Adipocyte (in vitro differentiated cells): ENCODE measurements around the gene ALKBH3.
A peak's percentile ranks its signal among the peaks of the same experiment; 100 is the strongest.

Source experiments
- DNase-seq: peaks from one replicate; pipeline ENCODE4 v3.0.0-alpha.2; 2015; ENCODE audit warnings: low read depth
- H3K27me3 ChIP-seq: replicated peaks from 2 replicates; pipeline ENCODE4 v1.7.0; 2013; ENCODE audit warnings: mild to moderate bottlenecking, low read length, moderate library complexity; ENCODE audit not compliant: control insufficient read depth, insufficient read depth
- H3K36me3 ChIP-seq: 2 replicates; pipeline ENCODE4 v1.7.0; 2013; ENCODE audit warnings: low read length, mild to moderate bottlenecking, moderate library complexity; ENCODE audit not compliant: control insufficient read depth, insufficient read depth, severe bottlenecking
- H3K4me1 ChIP-seq: 2 replicates; pipeline ENCODE4 v1.7.0; 2013; ENCODE audit warnings: mild to moderate bottlenecking, low read length, moderate library complexity; ENCODE audit not compliant: control insufficient read depth, insufficient read depth
- H3K4me3 ChIP-seq: 2 replicates; pipeline ENCODE4 v1.7.0; 2013; ENCODE audit warnings: mild to moderate bottlenecking, low read length, moderate library complexity
- H3K9ac ChIP-seq: 2 replicates; pipeline ENCODE4 v1.7.0; 2013; ENCODE audit warnings: mild to moderate bottlenecking, low read length, moderate library complexity
- H3K9me3 ChIP-seq: 2 replicates; pipeline ENCODE4 v1.7.0; 2013; ENCODE audit warnings: mild to moderate bottlenecking, low read length, moderate library complexity; ENCODE audit not compliant: control insufficient read depth

Gene ALKBH3

DNA sequence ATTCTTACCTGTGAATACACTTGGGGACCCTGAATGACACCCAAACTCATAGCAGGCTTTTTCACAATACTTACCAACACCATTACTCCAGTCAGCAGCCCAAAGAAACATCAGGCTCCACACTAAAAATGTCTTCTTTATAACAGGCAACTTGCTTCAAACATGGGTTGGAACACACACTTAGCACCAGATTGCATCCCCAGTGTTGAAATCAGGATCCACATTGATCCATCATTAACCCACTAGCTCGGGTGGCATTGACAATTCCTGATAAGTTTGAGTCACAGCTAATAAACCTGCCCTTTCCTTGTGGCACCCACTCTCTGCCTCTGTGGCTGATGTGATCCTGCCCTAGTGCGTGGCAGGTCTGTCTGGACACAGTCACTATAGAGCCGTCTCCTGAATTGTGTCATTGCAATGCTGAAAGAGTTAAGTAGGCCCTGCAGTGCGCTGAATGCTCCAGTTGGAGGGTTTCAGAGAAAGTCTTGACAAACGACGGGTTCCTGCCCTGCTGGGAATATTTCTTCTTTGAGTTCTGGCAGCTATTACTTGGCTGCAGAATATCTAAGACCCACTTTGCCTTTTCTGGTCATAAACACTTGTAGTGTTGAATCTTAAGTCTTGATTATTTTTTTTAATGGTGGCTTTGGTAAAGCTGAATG lies 42.2 kb downstream of the ALKBH3 start:
- DNase-seq = no peak
- H3K36me3 ChIP-seq = peaks cover 18% of the 10 kb centered on the region
- no peaks in the 10 kb centered on the region for H3K27me3 ChIP-seq
- H3K4me1 ChIP-seq = peaks cover 46% of the 10 kb centered on the region
- no peaks in the 10 kb centered on the region for H3K9me3 ChIP-seq
- no peak overlapping the region for H3K4me3 ChIP-seq
- peak overlapping the region; percentile 2 for H3K9ac ChIP-seq

DNA sequence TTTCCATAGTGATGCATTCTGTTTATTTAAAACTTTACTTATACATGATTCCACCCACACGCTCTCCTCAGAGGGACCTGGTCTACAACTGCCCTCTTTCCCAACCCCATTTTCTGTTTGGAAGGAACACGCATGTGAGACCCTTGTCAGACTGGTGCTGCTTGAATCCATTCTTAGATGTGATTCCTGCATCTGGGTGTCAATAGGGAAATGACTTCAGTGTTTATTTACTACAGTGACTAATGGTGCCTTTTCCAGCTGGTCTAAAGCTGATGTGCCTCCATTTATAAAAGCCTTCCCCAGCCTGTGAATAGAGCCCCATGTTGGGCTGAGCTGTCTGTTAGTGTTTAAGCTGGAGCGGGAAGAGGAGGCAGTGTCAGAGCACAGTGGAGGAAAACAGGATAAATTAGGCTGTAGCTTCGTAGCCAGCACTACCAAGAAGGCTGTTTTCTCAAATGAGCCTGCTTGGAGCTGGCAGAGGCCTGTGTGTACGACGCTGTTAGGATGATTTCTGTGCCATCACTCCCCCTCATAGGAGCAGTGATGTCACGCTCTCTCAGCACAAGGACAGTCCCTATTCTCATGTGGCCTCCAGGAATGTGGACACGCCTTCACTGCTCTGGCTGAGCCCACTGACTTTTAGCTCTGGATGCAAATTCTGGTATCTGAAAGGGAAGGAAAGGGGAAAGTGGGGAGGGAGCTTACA lies 42.9 kb downstream of the ALKBH3 start:
- H3K36me3 ChIP-seq = peaks cover 13% of the 10 kb centered on the region
- DNase-seq = peak; percentile 59
- H3K4me1 ChIP-seq = peaks cover 46% of the 10 kb centered on the region
- H3K9ac ChIP-seq = peak overlapping the region; percentile 2
- H3K27me3 ChIP-seq = no peaks in the 10 kb centered on the region
- no peak overlapping the region for H3K4me3 ChIP-seq
- no peaks in the 10 kb centered on the region for H3K9me3 ChIP-seq

DNA sequence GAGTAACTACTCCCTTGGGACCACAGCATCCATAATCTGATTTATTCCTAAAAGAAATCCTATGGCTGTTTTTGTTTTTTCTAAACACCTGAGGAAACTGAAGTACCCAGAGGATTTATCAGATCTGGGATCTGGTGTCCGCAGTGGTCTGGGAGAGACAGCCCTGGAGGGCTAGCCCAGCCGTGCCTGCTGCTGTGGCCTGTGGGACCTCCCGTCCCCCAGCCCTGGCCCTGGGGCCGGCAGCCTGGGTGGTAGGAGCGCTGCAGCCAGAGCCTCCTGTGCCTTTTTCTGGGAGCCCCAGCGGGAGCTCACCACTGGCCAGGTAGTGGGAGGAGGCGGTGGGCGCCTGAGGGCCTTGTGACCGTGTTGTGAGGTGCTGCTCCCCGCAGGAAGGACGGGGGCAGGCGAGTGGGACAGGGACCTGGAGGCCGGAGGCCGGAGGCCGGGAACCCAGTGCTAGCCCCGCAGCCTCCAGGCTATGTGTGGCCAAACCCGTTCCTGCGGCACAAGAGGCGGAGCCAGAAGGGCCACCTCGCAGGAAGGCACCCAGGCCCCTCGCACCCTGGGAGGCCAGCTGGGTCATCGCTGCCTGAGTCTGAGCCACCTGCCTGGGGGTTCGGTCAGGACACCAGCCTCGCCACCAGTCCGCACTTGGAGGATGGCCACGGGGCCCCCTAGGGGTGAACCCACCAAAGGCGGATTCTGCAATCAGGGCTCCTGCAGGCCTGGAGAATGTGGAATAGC lies 43.7 kb downstream of the ALKBH3 start:
- Histone ChIP-seq H3K36me3 (peaks cover 8% of the 10 kb centered on the region), H3K27me3 (no peaks in the 10 kb centered on the region), H3K4me3 (no peak overlapping the region), H3K9ac (no peak overlapping the region), H3K9me3 (no peaks in the 10 kb centered on the region), H3K4me1 (peaks cover 46% of the 10 kb centered on the region)
- no peak for DNase-seq

DNA sequence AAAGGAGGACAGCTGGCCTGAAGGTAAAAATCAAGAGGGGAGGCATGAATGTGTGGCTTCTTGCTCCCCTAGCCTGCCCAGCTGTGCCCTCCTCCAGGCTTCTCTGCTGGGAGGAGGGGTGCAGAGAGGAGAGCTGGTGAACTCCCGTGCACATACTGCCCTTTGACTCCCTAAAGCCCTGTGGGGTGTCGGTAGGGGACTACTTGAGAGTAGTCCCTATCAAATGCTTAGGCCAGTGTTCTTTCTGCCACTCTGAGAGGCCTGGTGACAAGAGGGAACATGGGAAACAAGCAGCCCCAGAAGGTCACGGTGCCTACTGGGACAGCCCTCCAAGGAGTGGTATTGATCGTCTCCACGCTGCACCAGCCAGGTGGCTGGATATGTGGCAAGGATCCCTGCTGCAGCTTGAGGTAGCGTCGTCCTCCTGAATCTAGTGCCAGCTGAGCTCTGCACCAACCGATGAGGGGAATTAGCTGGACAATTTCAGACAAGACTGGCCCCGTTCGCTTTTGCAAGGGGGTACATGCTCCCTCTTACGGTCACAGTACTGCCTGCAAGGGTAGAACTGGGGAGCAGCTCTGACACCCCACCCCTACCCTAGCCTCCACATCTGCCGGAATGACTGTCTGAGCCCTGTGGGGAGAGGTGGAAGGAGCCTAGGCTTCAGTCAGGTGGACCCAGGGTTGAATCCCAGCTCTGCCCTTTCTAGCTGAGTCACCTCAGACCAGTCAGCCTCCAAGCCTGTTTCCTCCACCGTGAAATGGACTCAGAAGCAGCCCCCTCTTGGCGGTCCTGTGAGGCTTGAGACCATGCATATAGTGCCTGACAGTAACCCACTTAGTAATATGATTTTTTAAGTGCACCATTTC lies 44.7 kb downstream of the ALKBH3 start:
- no peak overlapping the region for H3K4me3 ChIP-seq
- H3K9me3 ChIP-seq = no peaks in the 10 kb centered on the region
- H3K9ac ChIP-seq = no peak overlapping the region
- H3K36me3 ChIP-seq = no peaks in the 10 kb centered on the region
- no peak for DNase-seq
- H3K27me3 ChIP-seq = no peaks in the 10 kb centered on the region
- peaks cover 41% of the 10 kb centered on the region for H3K4me1 ChIP-seq

DNA sequence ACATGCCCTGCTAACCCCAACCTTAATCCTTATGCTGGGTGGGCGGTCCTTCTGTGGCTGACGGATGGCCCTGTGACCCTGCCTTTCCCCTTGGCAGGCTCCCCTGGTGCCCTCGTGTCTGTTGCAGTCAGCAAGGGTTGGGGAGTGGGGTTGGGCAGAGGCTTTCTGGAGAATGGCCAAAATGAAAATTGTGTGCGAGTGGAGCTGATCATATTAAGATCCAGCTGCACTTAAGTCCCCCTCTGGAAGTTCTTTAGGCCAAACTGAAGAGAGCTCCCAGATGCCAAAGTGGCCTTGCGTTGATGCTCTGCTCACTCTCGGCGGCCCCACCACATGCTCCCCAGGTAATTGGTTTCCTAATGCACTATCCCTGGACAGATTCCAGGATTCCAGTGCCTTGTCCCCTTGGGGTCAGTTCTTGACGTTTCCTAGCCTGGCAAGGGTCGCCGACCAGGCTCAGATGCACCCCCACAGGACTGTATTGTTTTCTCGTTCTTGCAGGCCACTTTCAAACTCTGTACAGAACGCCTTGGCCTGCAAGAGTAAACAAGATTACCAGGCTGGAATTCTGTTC lies 45.4 kb downstream of the ALKBH3 start:
- Histone ChIP-seq H3K4me1 (peaks cover 36% of the 10 kb centered on the region), H3K4me3 (no peak overlapping the region), H3K36me3 (no peaks in the 10 kb centered on the region), H3K27me3 (no peaks in the 10 kb centered on the region), H3K9ac (no peak overlapping the region), H3K9me3 (no peaks in the 10 kb centered on the region)
- no peak for DNase-seq

DNA sequence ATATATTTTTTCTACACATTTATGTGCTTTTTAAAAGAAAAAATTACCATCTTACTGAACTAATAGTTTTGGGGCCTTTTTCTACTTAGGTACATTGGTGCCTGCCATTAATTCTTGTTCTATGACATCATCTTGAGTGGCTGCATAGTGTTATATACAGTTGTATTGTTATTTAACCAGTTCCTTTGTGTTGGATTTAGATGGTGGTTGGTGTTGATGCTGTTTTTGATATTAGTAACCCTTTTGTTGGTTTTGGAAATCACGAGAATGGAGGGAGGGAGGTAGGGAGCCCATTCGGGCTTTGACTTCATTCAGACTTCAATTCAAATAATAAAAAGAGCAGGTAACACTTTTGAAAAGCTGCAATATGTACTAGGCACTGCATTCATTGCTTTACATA lies 46.4 kb downstream of the ALKBH3 start:
- Histone ChIP-seq H3K4me3 (no peak overlapping the region), H3K36me3 (no peaks in the 10 kb centered on the region), H3K27me3 (no peaks in the 10 kb centered on the region), H3K4me1 (peaks cover 26% of the 10 kb centered on the region), H3K9me3 (no peaks in the 10 kb centered on the region), H3K9ac (no peak overlapping the region)
- no peak for DNase-seq

DNA sequence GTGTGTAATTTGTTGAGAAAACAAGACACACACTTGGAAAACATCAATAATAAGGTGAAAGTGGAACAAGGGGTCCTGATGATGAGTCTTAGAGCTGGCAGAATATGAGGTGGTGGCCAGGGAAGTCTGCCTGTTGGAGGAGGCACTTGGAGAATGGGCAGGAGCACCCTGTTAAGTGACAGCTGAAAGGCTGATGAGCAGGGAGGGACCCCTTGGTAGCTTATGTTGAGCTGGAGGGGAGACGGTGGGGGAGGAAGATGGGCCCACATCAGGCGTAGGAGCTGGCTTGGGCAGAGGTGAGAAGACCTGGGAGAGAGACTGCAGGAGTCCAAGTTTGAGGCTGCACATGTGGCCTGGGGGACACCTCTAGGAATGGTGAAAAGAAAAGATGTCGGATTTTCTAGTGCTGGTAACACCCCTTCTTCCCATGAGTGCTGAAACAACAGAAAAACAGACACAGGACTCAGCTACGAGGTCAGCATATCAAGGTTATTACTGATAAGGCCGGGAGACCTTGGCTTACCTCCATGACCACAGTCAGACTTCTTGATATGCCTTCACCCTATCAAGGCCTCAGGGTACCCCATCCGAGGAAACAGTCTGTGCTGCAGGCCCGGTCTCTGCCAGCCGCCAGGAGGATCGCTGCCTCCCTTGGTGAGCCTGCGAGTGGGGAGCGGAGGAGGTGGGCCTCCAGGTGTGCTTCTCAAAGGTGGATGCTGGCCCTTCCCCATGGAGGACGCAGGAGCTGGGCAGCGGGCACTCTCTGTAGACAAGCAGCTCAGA lies 47.5 kb downstream of the ALKBH3 start:
- no peaks in the 10 kb centered on the region for H3K36me3 ChIP-seq
- H3K9me3 ChIP-seq = no peaks in the 10 kb centered on the region
- H3K4me1 ChIP-seq = peaks cover 15% of the 10 kb centered on the region
- no peak overlapping the region for H3K4me3 ChIP-seq
- DNase-seq = no peak
- no peaks in the 10 kb centered on the region for H3K27me3 ChIP-seq
- no peak overlapping the region for H3K9ac ChIP-seq

DNA sequence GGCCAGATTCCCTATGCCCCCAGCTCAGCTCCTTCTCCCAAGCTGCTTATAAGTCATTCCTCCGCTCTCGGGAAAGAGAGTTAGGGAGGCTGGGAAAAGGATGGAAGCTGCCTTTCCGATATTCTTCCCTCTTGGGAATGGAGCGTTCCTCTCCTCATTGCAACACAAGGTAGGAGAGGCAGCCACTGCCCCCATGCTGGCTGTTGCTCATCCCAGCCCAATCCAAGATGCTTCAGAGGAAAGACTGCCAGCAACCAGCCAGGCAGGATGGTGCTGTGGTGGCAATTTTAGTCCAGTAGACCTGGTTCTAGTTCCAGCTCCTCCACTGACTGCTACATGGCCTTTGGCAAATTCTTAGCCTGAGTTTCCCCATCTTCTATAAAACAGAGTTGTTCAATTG lies 48.1 kb downstream of the ALKBH3 start:
- Histone ChIP-seq H3K4me3 (no peak overlapping the region), H3K36me3 (no peaks in the 10 kb centered on the region), H3K9me3 (no peaks in the 10 kb centered on the region), H3K27me3 (no peaks in the 10 kb centered on the region), H3K9ac (no peak overlapping the region), H3K4me1 (peaks cover 13% of the 10 kb centered on the region)
- no peak for DNase-seq

DNA sequence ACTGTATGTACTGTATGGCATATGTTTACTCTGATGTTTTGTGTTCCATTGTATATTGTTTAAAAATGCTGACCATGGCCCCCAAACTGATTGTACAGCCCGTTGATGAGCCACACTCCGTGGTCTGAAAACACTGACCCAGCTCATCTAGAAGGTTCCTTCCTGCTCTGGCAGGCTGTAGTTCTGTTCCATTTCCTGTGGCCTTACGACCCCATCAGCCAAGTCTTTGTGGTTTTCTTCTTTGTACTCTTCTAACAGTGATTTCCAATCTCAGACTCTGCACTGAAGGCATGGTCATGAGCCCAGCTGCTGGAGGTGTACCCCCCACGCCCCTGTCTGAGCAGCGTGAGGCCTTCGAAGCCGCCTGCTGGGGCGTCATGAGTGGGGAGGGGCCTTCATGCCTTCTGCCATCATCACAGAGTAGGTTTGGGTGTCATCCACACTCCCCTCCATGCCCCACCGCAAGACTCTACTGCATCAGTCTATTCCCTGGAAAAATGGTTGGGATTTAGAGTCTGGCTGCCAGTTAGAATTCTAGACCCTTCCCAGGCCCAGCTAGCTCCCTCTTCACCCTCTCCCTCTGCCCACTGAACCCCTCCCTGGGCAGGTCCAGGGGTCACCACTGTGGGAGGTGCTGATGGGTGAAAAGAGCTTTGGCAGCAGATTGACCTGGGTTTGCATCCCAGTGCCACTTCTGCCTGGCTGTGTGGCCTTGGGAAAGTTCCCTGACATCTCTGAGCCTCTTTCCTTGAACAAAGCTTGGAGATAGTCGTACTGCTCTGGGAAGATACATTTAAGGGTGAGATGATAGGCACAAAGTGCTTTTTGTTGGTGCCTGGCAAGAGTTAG lies 50.5 kb downstream of the ALKBH3 start:
- DNase-seq = no peak
- no peak overlapping the region for H3K4me3 ChIP-seq
- no peaks in the 10 kb centered on the region for H3K36me3 ChIP-seq

DNA sequence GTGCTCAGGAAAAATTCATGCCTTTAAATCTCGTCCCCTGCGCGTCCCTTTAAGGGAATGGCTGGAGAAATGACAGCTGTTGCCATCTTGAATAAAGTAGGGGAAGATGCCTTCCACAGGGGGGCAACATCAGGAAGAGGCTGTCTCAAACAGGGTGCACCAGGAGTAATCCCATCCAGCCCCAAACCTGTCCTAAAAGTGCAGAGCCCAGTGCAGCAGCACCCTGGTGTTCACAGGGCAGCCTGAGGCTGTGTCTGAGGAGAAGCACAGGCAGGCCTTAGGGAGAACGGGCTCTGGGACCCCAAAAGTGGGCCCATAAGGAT lies 51.0 kb downstream of the ALKBH3 start:
- Histone ChIP-seq H3K9me3 (no peaks in the 10 kb centered on the region), H3K4me3 (no peak overlapping the region), H3K36me3 (no peaks in the 10 kb centered on the region), H3K9ac (no peak overlapping the region), H3K4me1 (peaks cover 10% of the 10 kb centered on the region), H3K27me3 (no peaks in the 10 kb centered on the region)
- no peak for DNase-seq

More for the DNA sequence above, 50.5 kb downstream of the ALKBH3 start:
- H3K9me3 ChIP-seq = no peaks in the 10 kb centered on the region
- H3K4me1 ChIP-seq = peaks cover 10% of the 10 kb centered on the region
- H3K9ac ChIP-seq = no peak overlapping the region
- H3K27me3 ChIP-seq = no peaks in the 10 kb centered on the region
